IPS-18a (cell line): ENCODE results near the gene C16orf89.
"Not testable (repeated sequence)": the region's sequence is repeated elsewhere in the genome, so short reads cannot be mapped to it uniquely, and the experiment has no call there.

ENCODE experiments used
- H3K27ac ChIP-seq: one replicate; pipeline ENCODE4 v1.5.1; 2013; ENCODE audit warnings: low read length
- H3K27me3 ChIP-seq: one replicate; pipeline ENCODE4 v1.6.1; 2013; ENCODE audit warnings: mild to moderate bottlenecking, low read length; ENCODE audit not compliant: control insufficient read depth, insufficient read depth
- H3K36me3 ChIP-seq: one replicate; pipeline ENCODE4 v1.6.1; 2013; ENCODE audit warnings: low read depth, low read length; ENCODE audit not compliant: control insufficient read depth
- H3K4me1 ChIP-seq: one replicate; pipeline ENCODE4 v1.6.1; 2013; ENCODE audit warnings: low read depth, low read length; ENCODE audit not compliant: control insufficient read depth
- H3K4me3 ChIP-seq: one replicate; pipeline ENCODE4 v1.5.1; 2013; ENCODE audit warnings: low read length
- H3K9ac ChIP-seq: one replicate; pipeline ENCODE4 v1.6.1; 2013; ENCODE audit warnings: mild to moderate bottlenecking, low read length, moderate library complexity
- H3K9me3 ChIP-seq: one replicate; pipeline ENCODE4 v1.6.1; 2013; ENCODE audit warnings: low read depth, low read length; ENCODE audit not compliant: control insufficient read depth

Gene C16orf89

GRCh38 chr16:5095145-5095830 is 29.5 kb upstream of the C16orf89 start:
- H3K27me3 ChIP-seq, H3K27ac ChIP-seq, H3K4me1 ChIP-seq: not testable (repeated sequence)

GRCh38 chr16:5093746-5094145 is 28.0 kb upstream of the C16orf89 start:
- not testable (repeated sequence) for H3K27me3 ChIP-seq, H3K36me3 ChIP-seq

More at GRCh38 chr16:5095145-5095830, 29.5 kb upstream of the C16orf89 start:
- H3K36me3 ChIP-seq, H3K4me3 ChIP-seq, H3K9ac ChIP-seq, H3K9me3 ChIP-seq: not testable (repeated sequence)

GRCh38 chr16:5093081-5093480 is 27.3 kb upstream of the C16orf89 start:
- not testable (repeated sequence) for H3K27me3 ChIP-seq, H3K4me3 ChIP-seq, H3K27ac ChIP-seq, H3K9me3 ChIP-seq, H3K9ac ChIP-seq, H3K36me3 ChIP-seq, H3K4me1 ChIP-seq

More at GRCh38 chr16:5093746-5094145, 28.0 kb upstream of the C16orf89 start:
- not testable (repeated sequence) for H3K4me1 ChIP-seq, H3K27ac ChIP-seq, H3K9ac ChIP-seq, H3K9me3 ChIP-seq, H3K4me3 ChIP-seq

GRCh38 chr16:5090592-5090991 is 24.8 kb upstream of the C16orf89 start:
- H3K36me3 ChIP-seq, H3K27ac ChIP-seq, H3K27me3 ChIP-seq, H3K4me1 ChIP-seq, H3K9me3 ChIP-seq, H3K4me3 ChIP-seq, H3K9ac ChIP-seq: not testable (repeated sequence)

GRCh38 chr16:5089911-5090555 is 24.3 kb upstream of the C16orf89 start:
- H3K4me1 ChIP-seq, H3K9me3 ChIP-seq, H3K36me3 ChIP-seq, H3K4me3 ChIP-seq, H3K27ac ChIP-seq, H3K27me3 ChIP-seq, H3K9ac ChIP-seq: not testable (repeated sequence)

GRCh38 chr16:5088936-5089335 is 23.2 kb upstream of the C16orf89 start:
- not testable (repeated sequence) for H3K27me3 ChIP-seq, H3K4me3 ChIP-seq, H3K27ac ChIP-seq, H3K9me3 ChIP-seq, H3K36me3 ChIP-seq, H3K4me1 ChIP-seq, H3K9ac ChIP-seq

- H3K9ac ChIP-seq, H3K27ac ChIP-seq, H3K36me3 ChIP-seq, H3K4me1 ChIP-seq, H3K27me3 ChIP-seq, H3K9me3 ChIP-seq, H3K4me3 ChIP-seq: not testable (repeated sequence)
Measured at GRCh38 chr16:5088086-5088790, 22.5 kb upstream of the C16orf89 start.

GRCh38 chr16:5085716-5086115 is 20.0 kb upstream of the C16orf89 start:
- peaks cover 11% of the 10 kb centered on the region for H3K36me3 ChIP-seq
- not testable (repeated sequence) for H3K9ac ChIP-seq, H3K27me3 ChIP-seq

GRCh38 chr16:5084802-5085201 is 19.0 kb upstream of the C16orf89 start:
- not testable (repeated sequence) for H3K9ac ChIP-seq, H3K27ac ChIP-seq, H3K27me3 ChIP-seq, H3K9me3 ChIP-seq, H3K4me3 ChIP-seq, H3K4me1 ChIP-seq
- peaks cover 11% of the 10 kb centered on the region for H3K36me3 ChIP-seq

More at GRCh38 chr16:5085716-5086115, 20.0 kb upstream of the C16orf89 start:
- not testable (repeated sequence) for H3K4me1 ChIP-seq, H3K4me3 ChIP-seq, H3K9me3 ChIP-seq, H3K27ac ChIP-seq

GRCh38 chr16:5084099-5084731 is 18.5 kb upstream of the C16orf89 start:
- H3K9ac ChIP-seq, H3K9me3 ChIP-seq, H3K4me1 ChIP-seq, H3K4me3 ChIP-seq, H3K27ac ChIP-seq, H3K27me3 ChIP-seq: not testable (repeated sequence)
- peaks cover 11% of the 10 kb centered on the region for H3K36me3 ChIP-seq

- not testable (repeated sequence) for H3K27ac ChIP-seq
Measured at GRCh38 chr16:5083646-5084045, 17.9 kb upstream of the C16orf89 start.

More at GRCh38 chr16:5083646-5084045, 17.9 kb upstream of the C16orf89 start:
- not testable (repeated sequence) for H3K4me3 ChIP-seq, H3K9ac ChIP-seq, H3K27me3 ChIP-seq, H3K4me1 ChIP-seq, H3K9me3 ChIP-seq
- peaks cover 15% of the 10 kb centered on the region for H3K36me3 ChIP-seq
